ENCODE measurements around the gene TMBIM4. TPM values are rescaled to one million over a fixed set of nuclear protein-coding genes. Genes with fewer than 3 reads are reported as not detected.

TMBIM4 gene
- total and polyA plus RNA-seq, 2 of the 4 experiments (the other 2 are of a cell fraction): 38.7 to 59.3 TPM

GRCh38 chr12:66111605-66112004 lies 58.2 kb downstream of the TMBIM4 start:
- H3K4me3 ChIP-seq (ENCODE audit: insufficient read depth, low read depth, low read length): no peak overlapping the region
- H3K4me2 ChIP-seq (ENCODE audit: low read depth, low read length): no peak overlapping the region
- H2AK5ac ChIP-seq (ENCODE audit: low read depth, low read length): no peak overlapping the region
- H3K4me1 ChIP-seq (ENCODE audit: control insufficient read depth, insufficient read depth, low read length): peaks cover 1% of the 10 kb centered on the region; the same call in 1 of the 2 replicates
- H2AFZ ChIP-seq (replicated peaks; ENCODE audit: low read length, poor library complexity): no peak overlapping the region
- no peak overlapping the region for H3K14ac ChIP-seq (replicated peaks; ENCODE audit: low read depth, low read length)
- no peak overlapping the region for H2AK9ac ChIP-seq (replicated peaks; ENCODE audit: low read depth, low read length, poor library complexity)
- in situ Hi-C loops (cut with MboI; ENCODE audit: low sequenced_read_pairs) (no loop called here), intact Hi-C loops (cut with micrococcal nuclease) (no loop called here), dilution Hi-C loops (cut with HindIII; ENCODE audit: low sequenced_read_pairs, unreplicated experiment) (no loop called here)
- no peak overlapping the region for H3K56ac ChIP-seq (ENCODE audit: extremely low read depth, insufficient read depth, low read length)
- no peak overlapping the region for H2BK20ac ChIP-seq (ENCODE audit: low read depth, low read length)
- H4K20me1 ChIP-seq (ENCODE audit: insufficient read depth, low read length): no peaks in the 10 kb centered on the region
- TF ChIP-seq MAZ (IDR thresholded peaks at IDR 0.05; ENCODE audit: borderline replicate concordance, low read depth, low read length) (no peak), CEBPB (IDR thresholded peaks at IDR 0.05; ENCODE audit: low read depth, low read length) (peak; percentile 53; the same call in 1 of the 2 replicates), RAD21 (IDR thresholded peaks at IDR 0.05; ENCODE audit: low read length) (no peak)
- DNase-seq (no peak), ATAC-seq (ENCODE audit: low read depth) (no peak)
- no TSS peak for BruUV-seq (replicated peaks)
- ChIA-PET POLR2A (ENCODE audit: unreplicated experiment) (no interaction called here), CTCF (no interaction called here)
- H3K36me3 ChIP-seq (ENCODE audit: control insufficient read depth, insufficient read depth, low read length): no peaks in the 10 kb centered on the region
- H3K27ac ChIP-seq (ENCODE audit: insufficient read depth, low read length): no peak overlapping the region
- H3K18ac ChIP-seq (ENCODE audit: low read depth, low read length): no peak overlapping the region
- no peaks in the 10 kb centered on the region for H3K27me3 ChIP-seq (ENCODE audit: control insufficient read depth, insufficient read depth, low read length)
- H3K4ac ChIP-seq (ENCODE audit: low read depth, low read length): no peak overlapping the region
- no peak overlapping the region for H4K91ac ChIP-seq (ENCODE audit: insufficient read depth, low read depth, low read length)
- no peak overlapping the region for H4K8ac ChIP-seq (ENCODE audit: low read depth in 2 of 2, low read length in 2 of 2)
- H3K9me1 ChIP-seq (ENCODE audit: insufficient read depth, low read length): no peaks in the 10 kb centered on the region
- peak overlapping the region; percentile 66; the same call in 1 of the 2 replicates for H3K23ac ChIP-seq (ENCODE audit: low read depth, low read length)
- no peak overlapping the region for H4K5ac ChIP-seq (ENCODE audit: low read depth, low read length)
- no peaks in the 10 kb centered on the region for H3K79me1 ChIP-seq (ENCODE audit: low read depth in 1 of 2, low read length in 2 of 2)
- no peak overlapping the region for H2BK15ac ChIP-seq (ENCODE audit: low read depth, low read length)
- no peaks in the 10 kb centered on the region for H3K9me3 ChIP-seq (ENCODE audit: control insufficient read depth, insufficient read depth, low read length)
- no peak overlapping the region for H2BK5ac ChIP-seq (ENCODE audit: low read depth, low read length, poor library complexity, severe bottlenecking)
- no peak overlapping the region for H2BK120ac ChIP-seq (ENCODE audit: low read depth, low read length)
- no peak overlapping the region for H3K9ac ChIP-seq (ENCODE audit: low read depth, low read length)

Data from IMR-90 (cell line).